ENCODE measurements around the gene VASP. TPM values are rescaled to one million over a fixed set of nuclear protein-coding genes. Genes with fewer than 3 reads are reported as not detected.

VASP gene
- total RNA-seq, 1 donor from 2014 or later, result 59.0 TPM

DNA sequence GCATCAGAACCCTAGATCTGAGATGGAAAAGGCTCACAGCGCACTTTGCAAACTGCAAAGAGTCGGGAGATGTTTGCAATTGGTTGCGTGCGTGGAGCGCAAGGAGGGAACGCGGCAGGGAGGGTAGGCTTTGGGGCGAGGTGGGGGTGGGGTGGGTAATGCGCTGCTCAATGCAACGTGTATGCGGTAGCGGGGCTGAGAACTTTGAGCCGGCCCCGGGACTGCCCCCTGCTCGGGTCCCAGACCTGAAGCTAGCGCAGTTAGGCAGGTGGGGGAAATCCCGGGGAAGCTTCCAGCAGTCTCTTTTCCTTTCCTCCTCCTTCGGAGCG, 38.5 kb upstream of the VASP start:
- TF ChIP-seq, protein P1, sequence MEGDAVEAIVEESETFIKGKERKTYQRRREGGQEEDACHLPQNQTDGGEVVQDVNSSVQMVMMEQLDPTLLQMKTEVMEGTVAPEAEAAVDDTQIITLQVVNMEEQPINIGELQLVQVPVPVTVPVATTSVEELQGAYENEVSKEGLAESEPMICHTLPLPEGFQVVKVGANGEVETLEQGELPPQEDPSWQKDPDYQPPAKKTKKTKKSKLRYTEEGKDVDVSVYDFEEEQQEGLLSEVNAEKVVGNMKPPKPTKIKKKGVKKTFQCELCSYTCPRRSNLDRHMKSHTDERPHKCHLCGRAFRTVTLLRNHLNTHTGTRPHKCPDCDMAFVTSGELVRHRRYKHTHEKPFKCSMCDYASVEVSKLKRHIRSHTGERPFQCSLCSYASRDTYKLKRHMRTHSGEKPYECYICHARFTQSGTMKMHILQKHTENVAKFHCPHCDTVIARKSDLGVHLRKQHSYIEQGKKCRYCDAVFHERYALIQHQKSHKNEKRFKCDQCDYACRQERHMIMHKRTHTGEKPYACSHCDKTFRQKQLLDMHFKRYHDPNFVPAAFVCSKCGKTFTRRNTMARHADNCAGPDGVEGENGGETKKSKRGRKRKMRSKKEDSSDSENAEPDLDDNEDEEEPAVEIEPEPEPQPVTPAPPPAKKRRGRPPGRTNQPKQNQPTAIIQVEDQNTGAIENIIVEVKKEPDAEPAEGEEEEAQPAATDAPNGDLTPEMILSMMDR (IDR thresholded peaks at IDR 0.05; ENCODE audit: insufficient read depth, low read length, severe bottlenecking), result no peak
- peak overlapping the region; percentile 92 for H3K4me3 ChIP-seq (ENCODE audit: low read depth, low read length)
- FAIRE-seq, result no peak
- DNase-seq (ENCODE audit: low read depth), result no peak
- peaks cover 3% of the 10 kb centered on the region for H3K36me3 ChIP-seq (ENCODE audit: control insufficient read depth, insufficient read depth, low read length)
- no peaks in the 10 kb centered on the region for H3K27me3 ChIP-seq (ENCODE audit: control insufficient read depth, insufficient read depth, low read length)

DNA sequence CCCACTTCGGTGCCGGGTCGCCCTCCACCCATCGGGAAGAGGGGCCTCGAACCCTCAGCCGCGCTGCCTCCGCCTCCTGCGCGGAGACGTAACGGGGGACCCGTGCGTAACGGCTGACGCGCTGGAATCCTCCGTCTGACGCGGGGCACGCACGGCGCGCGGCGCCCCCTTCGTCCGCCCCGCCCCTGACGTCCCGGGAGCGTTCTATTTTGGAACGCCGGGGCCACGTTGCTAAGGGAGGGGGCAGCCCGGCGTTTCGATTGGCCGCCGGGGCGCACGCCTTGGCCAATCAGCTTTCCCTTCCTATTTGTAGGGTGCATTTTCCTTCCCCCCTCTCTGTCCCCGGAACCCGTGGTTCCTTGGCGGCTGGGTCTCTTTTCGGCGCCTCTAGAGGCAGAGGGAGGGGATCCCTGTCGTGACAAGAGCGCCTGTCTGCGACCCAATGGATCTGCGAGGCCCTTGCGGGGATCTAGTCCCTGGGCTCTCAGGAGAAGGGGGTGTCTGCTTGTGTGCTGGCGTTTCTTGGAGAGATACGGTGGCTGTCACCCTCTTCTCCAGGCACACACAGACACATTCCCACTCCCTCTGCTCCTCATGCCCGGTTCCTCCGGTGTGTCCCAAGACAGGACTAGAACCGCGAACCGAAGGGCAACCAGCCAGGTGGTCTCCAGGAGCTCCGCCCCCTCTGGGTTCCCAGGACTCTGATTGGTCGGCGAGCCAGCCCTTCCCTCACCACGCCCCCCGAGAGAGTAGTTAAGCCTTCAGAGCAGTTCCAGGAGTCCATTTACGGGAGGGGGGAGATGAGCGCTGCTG, 37.9 kb upstream of the VASP start:
- peak overlapping the region; percentile 92 for H3K4me3 ChIP-seq (ENCODE audit: low read depth, low read length)
- TF ChIP-seq, protein P1 (IDR thresholded peaks at IDR 0.05; ENCODE audit: insufficient read depth, low read length, severe bottlenecking), result no peak
- no peaks in the 10 kb centered on the region for H3K27me3 ChIP-seq (ENCODE audit: control insufficient read depth, insufficient read depth, low read length)
- FAIRE-seq (no peak), DNase-seq (ENCODE audit: low read depth) (peak; percentile 70)
- peaks cover 3% of the 10 kb centered on the region for H3K36me3 ChIP-seq (ENCODE audit: control insufficient read depth, insufficient read depth, low read length)

DNA sequence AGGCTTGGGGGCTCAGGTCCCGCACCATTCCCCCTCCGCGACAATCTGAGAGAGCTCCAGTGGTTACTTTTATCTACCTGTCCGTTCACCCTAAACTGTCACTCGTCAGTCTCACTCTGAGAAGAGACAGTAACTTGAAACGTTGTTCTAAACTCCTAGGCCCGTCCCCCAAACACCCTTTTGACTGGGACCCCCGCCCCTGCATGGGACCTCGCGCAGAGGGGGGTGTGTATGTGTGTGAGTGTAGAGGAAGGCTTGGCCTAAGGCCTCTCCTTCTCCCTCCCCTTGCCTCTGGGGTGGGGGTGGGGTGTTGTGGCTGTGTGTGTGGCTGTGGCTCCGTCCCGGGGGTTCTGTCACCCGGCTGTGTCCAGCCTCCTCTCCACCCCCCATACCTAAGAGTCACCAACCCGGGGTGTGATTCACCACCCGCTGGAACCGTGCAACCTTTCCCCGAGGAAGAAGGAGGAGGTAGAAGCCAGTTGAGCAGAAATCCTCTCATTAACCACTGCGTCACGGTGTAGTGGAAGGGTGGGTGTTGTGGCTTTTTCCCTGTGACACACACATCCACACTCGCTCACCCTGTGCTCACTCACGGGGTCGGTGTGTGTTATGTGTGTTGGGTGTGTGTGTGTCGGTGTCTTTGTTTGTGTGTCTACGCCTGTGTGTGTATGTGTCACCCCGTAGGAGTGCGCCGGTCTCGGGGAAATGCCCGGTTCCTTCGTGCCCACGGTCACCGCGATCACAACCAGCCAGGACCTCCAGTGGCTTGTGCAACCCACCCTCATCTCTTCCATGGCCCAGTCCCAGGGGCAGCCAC, 37.1 kb upstream of the VASP start:
- peak overlapping the region; percentile 92 for H3K4me3 ChIP-seq (ENCODE audit: low read depth, low read length)
- FAIRE-seq, result peak; percentile 77

DNA sequence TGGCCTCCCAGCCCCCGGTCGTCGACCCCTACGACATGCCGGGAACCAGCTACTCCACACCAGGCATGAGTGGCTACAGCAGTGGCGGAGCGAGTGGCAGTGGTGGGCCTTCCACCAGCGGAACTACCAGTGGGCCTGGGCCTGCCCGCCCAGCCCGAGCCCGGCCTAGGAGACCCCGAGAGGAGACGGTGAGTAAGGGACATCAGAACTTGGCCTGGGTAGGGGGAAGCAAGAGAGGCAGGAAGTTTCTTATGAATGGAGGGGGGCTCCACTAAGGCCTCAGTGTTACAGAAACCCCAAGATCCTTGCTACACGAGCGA, 36.6 kb upstream of the VASP start:
- Histone ChIP-seq H3K36me3 (ENCODE audit: control insufficient read depth, insufficient read depth, low read length) (peaks cover 3% of the 10 kb centered on the region), H3K27me3 (ENCODE audit: control insufficient read depth, insufficient read depth, low read length) (no peaks in the 10 kb centered on the region), H3K4me3 (ENCODE audit: low read depth, low read length) (no peak overlapping the region)
- no peak for DNase-seq (ENCODE audit: low read depth)
- FAIRE-seq, result no peak
- TF ChIP-seq, protein P1 (IDR thresholded peaks at IDR 0.05; ENCODE audit: insufficient read depth, low read length, severe bottlenecking), result no peak

More for the DNA sequence above, 37.1 kb upstream of the VASP start:
- DNase-seq (ENCODE audit: low read depth), result peak; percentile 70
- Histone ChIP-seq H3K36me3 (ENCODE audit: control insufficient read depth, insufficient read depth, low read length) (peaks cover 3% of the 10 kb centered on the region), H3K27me3 (ENCODE audit: control insufficient read depth, insufficient read depth, low read length) (no peaks in the 10 kb centered on the region)
- TF ChIP-seq, protein P1 (IDR thresholded peaks at IDR 0.05; ENCODE audit: insufficient read depth, low read length, severe bottlenecking), result no peak

DNA sequence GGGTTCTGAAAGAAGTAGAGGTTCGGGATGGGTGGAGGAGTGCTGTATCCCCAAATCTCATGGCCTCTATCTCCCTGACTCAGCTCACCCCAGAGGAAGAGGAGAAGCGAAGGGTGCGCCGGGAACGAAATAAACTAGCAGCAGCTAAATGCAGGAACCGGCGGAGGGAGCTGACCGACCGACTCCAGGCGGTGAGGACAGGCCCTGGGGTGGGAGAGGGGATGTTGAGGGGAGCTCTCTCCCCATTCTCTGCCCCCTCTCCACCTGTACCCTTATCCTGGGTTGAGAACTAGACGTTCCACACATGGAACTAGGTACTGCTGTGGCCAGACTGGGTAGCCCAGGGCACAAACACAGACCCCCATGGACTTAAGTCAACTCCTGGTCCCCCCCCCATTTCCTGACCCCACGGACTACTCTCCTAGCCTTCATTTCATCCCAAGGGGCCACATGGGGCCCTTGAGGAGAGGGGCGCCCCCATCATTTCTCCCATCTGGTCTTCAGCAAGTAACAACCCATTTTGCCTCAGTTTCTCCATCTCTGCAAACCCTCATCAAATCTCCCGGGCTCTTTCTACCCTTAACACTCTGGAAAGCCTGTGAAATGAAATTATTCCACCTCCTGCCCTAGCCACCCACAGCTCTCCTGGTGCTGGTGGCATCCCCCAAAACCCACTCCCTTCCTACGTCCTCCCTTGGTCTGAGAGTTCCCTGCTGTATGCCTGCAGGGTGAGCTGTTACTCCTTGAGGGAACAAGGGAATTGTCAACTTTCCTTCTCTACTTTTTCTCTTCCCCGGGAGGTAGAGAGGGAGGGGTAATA, 36.0 kb upstream of the VASP start:
- Histone ChIP-seq H3K27me3 (ENCODE audit: control insufficient read depth, insufficient read depth, low read length) (no peaks in the 10 kb centered on the region), H3K36me3 (ENCODE audit: control insufficient read depth, insufficient read depth, low read length) (peaks cover 3% of the 10 kb centered on the region), H3K4me3 (ENCODE audit: low read depth, low read length) (no peak overlapping the region)
- FAIRE-seq (no peak), DNase-seq (ENCODE audit: low read depth) (no peak)
- TF ChIP-seq, protein P1 (IDR thresholded peaks at IDR 0.05; ENCODE audit: insufficient read depth, low read length, severe bottlenecking), result no peak

Data from bronchial epithelial cell (primary cell).